ENCODE measurements around the gene CACNA1H. TPM values are rescaled to one million over a fixed set of nuclear protein-coding genes. Genes with fewer than 3 reads are reported as not detected.
A peak's percentile ranks its signal among the peaks of the same experiment; 100 is the strongest.

The CACNA1H gene
- total and polyA plus RNA-seq, 2 of the 4 experiments (the other 2 are of a cell fraction), result 1.6 to 5.8 TPM

DNA sequence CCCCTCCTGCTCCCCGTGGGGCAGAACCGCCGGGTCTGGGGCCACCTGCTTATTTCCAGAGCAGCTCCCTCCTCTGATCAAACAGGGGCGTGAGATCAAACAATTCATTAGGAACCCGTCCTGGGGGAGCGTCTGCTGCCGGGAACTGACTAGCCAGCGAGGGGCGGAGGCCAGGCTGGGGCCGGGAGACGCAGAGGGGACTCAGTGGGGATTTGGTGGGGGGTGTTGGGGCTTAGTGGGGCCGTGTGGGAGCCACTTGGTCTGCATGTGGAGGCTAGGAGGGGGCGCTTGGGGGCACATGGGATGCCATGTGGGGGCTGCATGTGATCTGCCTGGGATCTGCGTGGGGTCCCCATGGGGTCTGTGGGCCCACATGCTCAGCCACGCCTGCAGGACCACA, 20.5 kb upstream of the CACNA1H start:
- in situ Hi-C loops (cut with MboI; ENCODE audit: low sequenced_read_pairs), result no loop called here
- no CpG with 5 or more reads among the region's 15 CpGs for WGBS, 2 experiments (ENCODE audit: extremely low coverage in 2 of 2, insufficient read length in 1 of 2)
- Histone ChIP-seq H3K4me3 (ENCODE audit: insufficient read depth, low read depth, low read length) (no peak overlapping the region), H2AFZ (replicated peaks; ENCODE audit: low read length, poor library complexity) (peak overlapping the region; percentile 3), H3K4me1 (ENCODE audit: control insufficient read depth, insufficient read depth, low read length) (no peaks in the 10 kb centered on the region), H3K9me1 (ENCODE audit: insufficient read depth, low read length) (no peaks in the 10 kb centered on the region), H3K14ac (replicated peaks; ENCODE audit: low read depth, low read length) (no peak overlapping the region), H3K23ac (ENCODE audit: low read depth, low read length) (no peak overlapping the region), H4K8ac (ENCODE audit: low read depth in 2 of 2, low read length in 2 of 2) (no peak overlapping the region), H2AK5ac (ENCODE audit: low read depth, low read length) (no peak overlapping the region), H3K56ac (ENCODE audit: extremely low read depth, insufficient read depth, low read length) (no peak overlapping the region), H3K4me2 (ENCODE audit: low read depth, low read length) (no peak overlapping the region), H3K27ac (ENCODE audit: insufficient read depth, low read length) (no peak overlapping the region), H3K4ac (ENCODE audit: low read depth, low read length) (no peak overlapping the region), H3K9me3 (ENCODE audit: control insufficient read depth, insufficient read depth, low read length) (no peaks in the 10 kb centered on the region), H2BK15ac (ENCODE audit: low read depth, low read length) (no peak overlapping the region), H4K20me1 (ENCODE audit: insufficient read depth, low read length) (no peaks in the 10 kb centered on the region), H3K9ac (ENCODE audit: low read depth, low read length) (no peak overlapping the region), H2BK5ac (ENCODE audit: low read depth, low read length, poor library complexity, severe bottlenecking) (no peak overlapping the region), H2BK20ac (ENCODE audit: low read depth, low read length) (no peak overlapping the region), H2BK120ac (ENCODE audit: low read depth, low read length) (no peak overlapping the region), H3K79me1 (ENCODE audit: low read depth in 1 of 2, low read length in 2 of 2) (no peaks in the 10 kb centered on the region), H2AK9ac (replicated peaks; ENCODE audit: low read depth, low read length, poor library complexity) (no peak overlapping the region), H3K36me3 (ENCODE audit: control insufficient read depth, insufficient read depth, low read length) (no peaks in the 10 kb centered on the region), H3K18ac (ENCODE audit: low read depth, low read length) (no peak overlapping the region), H4K91ac (ENCODE audit: insufficient read depth, low read depth, low read length) (no peak overlapping the region), H3K27me3 (ENCODE audit: control insufficient read depth, insufficient read depth, low read length) (peaks cover 14% of the 10 kb centered on the region; the same call in 1 of the 2 replicates), H4K5ac (ENCODE audit: low read depth, low read length) (no peak overlapping the region)
- CTCF ChIA-PET, result no interaction called here
- dilution Hi-C loops (cut with HindIII; ENCODE audit: low sequenced_read_pairs, unreplicated experiment), result no loop called here
- intact Hi-C loops (cut with micrococcal nuclease), result no loop called here
- DNase-seq, result no peak
- POLR2A ChIA-PET (ENCODE audit: unreplicated experiment), result no interaction called here
- no TSS peak for BruUV-seq (replicated peaks)
- no peak for ATAC-seq (ENCODE audit: low read depth)
- TF ChIP-seq BHLHE40 (IDR thresholded peaks at IDR 0.05; ENCODE audit: low read depth, low read length) (no peak), SMC3 (IDR thresholded peaks at IDR 0.05; ENCODE audit: low read depth, low read length) (no peak), CTCF (conservative IDR thresholded peaks at IDR 0.05; ENCODE audit: low read depth, low read length) (no peak)
